Testis (tissue), 3 donors: Measurements from ENCODE around the gene SEMA3G. TPM values are rescaled to one million over a fixed set of nuclear protein-coding genes. Genes with fewer than 3 reads are reported as not detected.

Source experiments
- DNase-seq: peaks from one replicate; pipeline ENCODE4 v3.0.0-alpha.2; 2019
- H3K27ac ChIP-seq, 2 donors: fragments of 200-600 bp; sonication (generic); one replicate each; pipeline ENCODE4 v1.5.1; 2019
- H3K27me3 ChIP-seq: fragments of 200-600 bp; sonication (generic); one replicate; pipeline ENCODE4 v1.5.1; 2019
- H3K36me3 ChIP-seq: fragments of 200-600 bp; sonication (generic); one replicate; pipeline ENCODE4 v1.5.1; 2017; ENCODE audit warnings: low read depth; ENCODE audit errors: missing control alignments
- H3K4me1 ChIP-seq: fragments of 200-600 bp; sonication (generic); one replicate; pipeline ENCODE4 v1.5.1; 2019
- H3K4me3 ChIP-seq, 2 donors: fragments of 200-600 bp; sonication (generic); one replicate each; pipeline ENCODE4 v1.5.1; 2017 to 2019
- H3K9me3 ChIP-seq: fragments of 200-600 bp; sonication (generic); one replicate; pipeline ENCODE4 v1.5.1; 2017
- CTCF ChIP-seq, 3 experiments: fragments of 450-650 bp in 2 of 3; fragments of 200-600 bp in 1 of 3; sonication (generic) in 1 of 3; IDR thresholded peaks; one replicate each; pipeline ENCODE4 v1.5.1; 2016 to 2019; ENCODE audit warnings: antibody characterized with exemption in 3 of 3, mild to moderate bottlenecking in 2 of 3, moderate library complexity in 1 of 3
- POLR2A ChIP-seq: fragments of 450-650 bp; IDR thresholded peaks from one replicate; pipeline ENCODE4 v1.6.1; 2017; ENCODE audit warnings: antibody characterized with exemption, mild to moderate bottlenecking, moderate library complexity
- WGBS, 2 donors: methylation state at CpG; one replicate each; pipeline ENCODE4 v1.1.5; 2018; 5-methylcytosine and 5-hydroxymethylcytosine counted together
- intact Hi-C: fragments of 100-400 bp; cut with DNase I; formaldehyde crosslinking; loops from one replicate; pipeline ENCODE4 v1.15.1; 2023; ENCODE audit warnings: low total_unique reads
- polyA plus RNA-seq: library from polyadenylated mRNA; stranded (reverse); fragments of 350-450 nt; fragmentation: Illumina TruSeq; extraction: RNeasy Lipid Tissue Mini Kit (QIAGEN cat#74804); gene quantifications from one replicate; pipeline ENCODE4 v1.2.3, GENCODE V29; 2014; ENCODE audit warnings: low read depth, low replicate concordance; ENCODE audit not compliant: insufficient read depth
- total RNA-seq, 2 donors: library from RNA; depleted of rRNA; stranded (reverse); fragments of >200 nt; gene quantifications; one replicate each; pipeline ENCODE4 v1.2.3, GENCODE V29; 2016

Gene SEMA3G
- total and polyA plus RNA-seq, 3 donors from 2014 or later, result 1.7 to 3.1 (median 2.1) TPM

- H3K27ac ChIP-seq, result no peak overlapping the region
- no peaks in the 10 kb centered on the region for H3K27me3 ChIP-seq
- 87 to 100% methylated on average over 2 to 16 of the region's 16 CpGs for WGBS, 2 donors
- DNase-seq, result no peak
- no peaks in the 10 kb centered on the region for H3K36me3 ChIP-seq
- no peaks in the 10 kb centered on the region for H3K9me3 ChIP-seq
- TF ChIP-seq POLR2A (no peak), CTCF (IDR thresholded peaks at IDR 0.05) (no peak)
- no peaks in the 10 kb centered on the region for H3K4me1 ChIP-seq
- no peak overlapping the region for H3K4me3 ChIP-seq
- intact Hi-C loops, result no loop called here
Measured at GRCh38 chr3:52402101-52402521, 42.8 kb downstream of the SEMA3G start.

DNA sequence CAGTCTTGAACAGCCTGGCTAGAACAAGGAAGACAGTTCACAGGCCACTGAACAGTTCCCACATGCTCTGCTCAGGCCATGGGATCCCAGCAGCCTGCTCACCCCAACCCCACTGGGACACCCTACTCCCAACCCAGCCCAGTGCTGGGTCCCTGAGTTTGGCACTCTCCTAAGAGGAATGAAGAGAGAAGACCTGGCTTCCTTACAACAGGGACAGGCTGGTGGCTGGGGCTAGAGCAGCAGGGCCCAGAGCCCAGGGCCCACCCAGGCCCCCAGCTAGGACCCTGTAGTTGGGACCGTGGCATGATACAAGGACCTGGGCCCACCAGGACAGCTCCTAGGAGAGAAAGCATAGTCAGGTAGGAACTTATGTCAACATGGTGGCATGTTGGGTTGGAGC lies 43.4 kb downstream of the SEMA3G start:
- WGBS, 2 donors, result 90 to 100% methylated on average over 1 of the region's 1 CpG
- Histone ChIP-seq H3K4me3 (no peak overlapping the region), H3K27me3 (no peaks in the 10 kb centered on the region), H3K9me3 (no peaks in the 10 kb centered on the region), H3K36me3 (no peaks in the 10 kb centered on the region), H3K4me1 (no peaks in the 10 kb centered on the region), H3K27ac (no peak overlapping the region)
- DNase-seq, result no peak
- no peak for TF ChIP-seq CTCF (IDR thresholded peaks at IDR 0.05)
- intact Hi-C loops, result no loop called here

DNA sequence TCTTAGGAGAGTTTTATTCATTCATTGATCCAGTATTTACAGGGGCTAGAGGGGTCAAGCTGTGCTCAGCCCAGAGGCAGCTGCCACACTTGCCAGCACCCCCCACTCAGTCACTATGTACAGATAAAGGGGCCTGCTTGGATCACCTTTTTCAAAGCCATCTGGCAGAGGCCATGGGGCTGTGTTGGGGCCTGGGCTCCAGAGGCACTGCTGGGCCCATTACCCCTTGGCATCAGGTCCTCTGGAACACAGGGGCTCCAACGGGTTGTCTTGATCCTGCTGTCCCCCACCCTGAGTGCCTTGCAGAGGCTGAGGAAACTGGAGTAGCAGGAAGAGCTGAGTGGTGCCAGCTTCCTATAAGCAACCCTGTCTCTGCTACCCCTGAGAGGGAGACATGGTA lies 43.9 kb downstream of the SEMA3G start:
- WGBS, 2 donors, result 82% methylated on average over 1 of the region's 1 CpG; no CpG with 5 or more reads in 1 of the 2 donors
- no peaks in the 10 kb centered on the region for H3K36me3 ChIP-seq
- H3K9me3 ChIP-seq, result no peaks in the 10 kb centered on the region
- no peaks in the 10 kb centered on the region for H3K27me3 ChIP-seq
- no peak overlapping the region for H3K4me3 ChIP-seq
- H3K4me1 ChIP-seq, result no peaks in the 10 kb centered on the region
- H3K27ac ChIP-seq, result no peak overlapping the region
- intact Hi-C loops, result no loop called here
- DNase-seq, result no peak
- TF ChIP-seq POLR2A (no peak), CTCF (IDR thresholded peaks at IDR 0.05) (no peak)

DNA sequence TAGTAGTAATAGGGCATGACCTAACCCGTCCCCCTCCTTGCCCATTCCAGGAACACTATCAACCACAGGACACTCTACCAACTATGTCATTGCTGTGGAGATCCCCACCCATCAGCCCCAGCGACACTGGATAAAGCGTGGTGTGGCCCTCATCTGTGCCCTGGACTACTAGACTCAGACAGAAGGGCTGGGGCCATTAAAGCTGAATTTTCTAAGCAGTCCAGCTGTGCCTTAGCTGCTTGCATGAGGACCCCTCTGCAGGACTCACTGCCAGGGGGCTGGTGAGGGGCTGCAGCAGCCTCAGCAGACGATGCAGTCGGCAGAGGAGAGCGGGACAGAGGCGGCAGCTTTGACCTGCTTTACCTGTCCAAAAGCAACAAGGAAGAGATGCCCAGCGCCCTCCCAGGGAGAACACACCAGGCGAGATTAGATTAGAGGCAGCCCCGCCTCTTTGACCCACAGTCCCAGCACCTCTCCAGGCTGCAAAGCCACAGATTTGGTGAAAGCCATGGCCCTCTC lies 44.6 kb downstream of the SEMA3G start:
- Histone ChIP-seq H3K27ac (no peak overlapping the region), H3K4me3 (no peak overlapping the region), H3K9me3 (no peaks in the 10 kb centered on the region), H3K27me3 (no peaks in the 10 kb centered on the region), H3K36me3 (no peaks in the 10 kb centered on the region), H3K4me1 (no peaks in the 10 kb centered on the region)
- intact Hi-C loops, result no loop called here
- no peak for TF ChIP-seq CTCF (IDR thresholded peaks at IDR 0.05)
- TF ChIP-seq POLR2A, result no peak
- DNase-seq, result no peak
- 80 to 90% methylated on average over 5 to 10 of the region's 10 CpGs for WGBS, 2 donors

DNA sequence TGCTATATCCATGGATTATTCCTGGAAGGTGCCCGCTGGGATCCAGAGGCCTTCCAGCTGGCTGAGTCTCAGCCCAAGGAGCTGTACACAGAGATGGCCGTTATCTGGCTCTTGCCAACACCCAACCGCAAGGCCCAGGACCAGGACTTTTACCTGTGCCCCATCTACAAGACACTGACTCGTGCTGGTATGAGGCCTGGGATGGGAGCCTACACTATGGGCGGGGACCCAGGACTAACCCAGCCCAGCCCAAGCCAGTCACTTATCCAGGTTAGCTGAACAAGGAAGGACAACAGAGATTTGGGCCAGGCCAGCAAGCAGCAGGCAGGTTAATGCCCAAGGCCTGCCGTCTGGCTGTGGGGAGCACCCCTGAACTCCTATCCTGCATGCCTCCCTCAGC lies 45.3 kb downstream of the SEMA3G start:
- WGBS, 2 donors, result 88 to 91% methylated on average over 6 of the region's 6 CpGs
- no peak for TF ChIP-seq CTCF (IDR thresholded peaks at IDR 0.05)
- intact Hi-C loops, result no loop called here

More for the DNA sequence above, 45.3 kb downstream of the SEMA3G start:
- H3K27ac ChIP-seq, result no peak overlapping the region
- H3K36me3 ChIP-seq, result no peaks in the 10 kb centered on the region
- no peak overlapping the region for H3K4me3 ChIP-seq
- no peaks in the 10 kb centered on the region for H3K27me3 ChIP-seq
- DNase-seq, result no peak
- H3K4me1 ChIP-seq, result no peaks in the 10 kb centered on the region
- no peaks in the 10 kb centered on the region for H3K9me3 ChIP-seq
